ENCODE data around the gene PCDHA8. TPM values are rescaled to one million over a fixed set of nuclear protein-coding genes. Genes with fewer than 3 reads are reported as not detected.
A peak's percentile ranks its signal among the peaks of the same experiment; 100 is the strongest.
"Not testable (repeated sequence)": the region's sequence is repeated elsewhere in the genome, so short reads cannot be mapped to it uniquely, and the experiment has no call there.

PCDHA8 gene
- total and polyA plus RNA-seq, 4 donors: 0.14 to 0.37 (median 0.23) TPM; not detected in 1

DNA sequence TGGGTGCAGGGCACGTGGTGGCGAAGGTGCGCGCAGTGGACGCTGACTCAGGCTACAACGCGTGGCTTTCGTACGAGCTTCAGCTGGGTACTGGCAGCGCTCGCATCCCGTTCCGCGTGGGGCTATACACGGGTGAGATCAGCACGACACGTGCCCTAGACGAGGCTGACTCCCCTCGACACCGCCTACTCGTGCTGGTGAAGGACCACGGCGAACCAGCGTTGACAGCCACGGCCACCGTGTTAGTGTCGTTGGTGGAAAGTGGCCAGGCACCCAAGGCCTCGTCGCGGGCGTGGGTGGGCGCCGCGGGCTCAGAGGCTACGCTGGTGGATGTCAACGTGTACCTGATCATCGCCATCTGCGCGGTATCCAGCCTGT lies 44.3 kb upstream of the PCDHA8 start:
- Histone ChIP-seq H3K27ac (ENCODE audit: low read depth in 1 of 2, low read length in 1 of 2) (no peak overlapping the region), H3K4me1 (ENCODE audit: control insufficient read depth in 5 of 5, insufficient read depth in 5 of 5, low read length in 5 of 5) (no peaks in the 10 kb centered on the region), H3K9ac (ENCODE audit: insufficient read depth in 1 of 2, low read length in 2 of 2) (no peak overlapping the region), H3K36me3 (ENCODE audit: control insufficient read depth in 4 of 4, insufficient read depth in 4 of 4, low read length in 4 of 4) (no peaks in the 10 kb centered on the region), H3K27me3 (ENCODE audit: control insufficient read depth in 3 of 3, insufficient read depth in 3 of 3, low read length in 2 of 3) (peaks cover 0 to 3% (median 0%) of the 10 kb centered on the region in 3 donors), H3K4me3 (no peak overlapping the region), H3K9me3 (ENCODE audit: control insufficient read depth in 4 of 4, insufficient read depth in 3 of 4, low read length in 3 of 4) (peaks cover 0 to 25% (median 13%) of the 10 kb centered on the region in 4 donors)
- DNase-seq (no peak), ATAC-seq (ENCODE audit: insufficient read depth, low FRiP score) (no peak)
- WGBS, 2 donors: 55 to 64% methylated on average over 35 to 39 of the region's 39 CpGs
- TF ChIP-seq, protein P1, sequence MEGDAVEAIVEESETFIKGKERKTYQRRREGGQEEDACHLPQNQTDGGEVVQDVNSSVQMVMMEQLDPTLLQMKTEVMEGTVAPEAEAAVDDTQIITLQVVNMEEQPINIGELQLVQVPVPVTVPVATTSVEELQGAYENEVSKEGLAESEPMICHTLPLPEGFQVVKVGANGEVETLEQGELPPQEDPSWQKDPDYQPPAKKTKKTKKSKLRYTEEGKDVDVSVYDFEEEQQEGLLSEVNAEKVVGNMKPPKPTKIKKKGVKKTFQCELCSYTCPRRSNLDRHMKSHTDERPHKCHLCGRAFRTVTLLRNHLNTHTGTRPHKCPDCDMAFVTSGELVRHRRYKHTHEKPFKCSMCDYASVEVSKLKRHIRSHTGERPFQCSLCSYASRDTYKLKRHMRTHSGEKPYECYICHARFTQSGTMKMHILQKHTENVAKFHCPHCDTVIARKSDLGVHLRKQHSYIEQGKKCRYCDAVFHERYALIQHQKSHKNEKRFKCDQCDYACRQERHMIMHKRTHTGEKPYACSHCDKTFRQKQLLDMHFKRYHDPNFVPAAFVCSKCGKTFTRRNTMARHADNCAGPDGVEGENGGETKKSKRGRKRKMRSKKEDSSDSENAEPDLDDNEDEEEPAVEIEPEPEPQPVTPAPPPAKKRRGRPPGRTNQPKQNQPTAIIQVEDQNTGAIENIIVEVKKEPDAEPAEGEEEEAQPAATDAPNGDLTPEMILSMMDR (IDR thresholded peaks at IDR 0.05; ENCODE audit: control extremely low read depth, extremely low read depth): no peak

DNA sequence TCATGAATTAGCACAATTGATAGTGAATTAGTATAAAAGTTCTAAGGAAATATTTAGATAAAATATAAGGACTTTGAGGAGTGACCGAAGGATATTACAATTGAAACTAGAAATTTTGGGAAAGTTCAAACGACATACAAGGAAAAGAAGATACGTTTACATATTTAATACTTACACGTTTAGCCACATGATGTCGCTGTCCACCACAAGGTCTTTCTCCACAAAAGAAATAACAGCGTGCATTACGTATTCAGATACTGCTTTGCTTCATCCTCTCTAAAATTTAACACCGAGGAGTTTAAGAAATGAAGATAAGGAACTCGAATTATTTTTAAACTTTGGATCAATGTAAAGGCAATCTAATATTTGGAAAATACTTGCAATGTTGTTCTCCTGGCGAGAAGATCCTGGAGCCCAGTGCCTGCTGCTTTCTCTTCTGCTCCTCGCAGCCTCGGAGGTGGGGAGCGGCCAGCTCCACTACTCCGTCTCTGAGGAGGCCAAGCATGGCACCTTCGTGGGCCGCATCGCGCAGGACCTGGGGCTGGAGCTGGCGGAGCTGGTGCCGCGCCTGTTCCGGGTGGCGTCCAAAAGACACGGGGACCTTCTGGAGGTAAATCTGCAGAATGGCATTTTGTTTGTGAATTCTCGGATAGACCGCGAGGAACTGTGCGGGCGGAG lies 40.0 kb upstream of the PCDHA8 start, which contains the start of gene PCDHA3:
Gene PCDHA3, plus strand, starts transcription at position 242 of the 678 bp plus-strand sequence.
- no peak for ATAC-seq (ENCODE audit: insufficient read depth, low FRiP score)
- H3K27me3 ChIP-seq (ENCODE audit: control insufficient read depth in 3 of 3, insufficient read depth in 3 of 3, low read length in 2 of 3): no peaks in the 10 kb centered on the region
- peak in 2 of 3 donors; percentile 16 to 45 for DNase-seq
- no peaks in the 10 kb centered on the region for H3K36me3 ChIP-seq (ENCODE audit: control insufficient read depth in 4 of 4, insufficient read depth in 4 of 4, low read length in 4 of 4)
- H3K9me3 ChIP-seq (ENCODE audit: control insufficient read depth in 4 of 4, insufficient read depth in 3 of 4, low read length in 3 of 4): peaks cover 0 to 31% (median under 1%) of the 10 kb centered on the region in 4 donors
- H3K4me3 ChIP-seq: peak within 1 kb of the TSS; percentile 16
- H3K27ac ChIP-seq (ENCODE audit: low read depth in 1 of 2, low read length in 1 of 2): no peak within 1 kb of the TSS
- H3K9ac ChIP-seq (ENCODE audit: insufficient read depth in 1 of 2, low read length in 2 of 2): no peak within 1 kb of the TSS
- TF ChIP-seq, protein P1 (IDR thresholded peaks at IDR 0.05; ENCODE audit: control extremely low read depth, extremely low read depth): no peak
- peaks cover 0 to 2% (median 0%) of the 10 kb centered on the region in 5 donors for H3K4me1 ChIP-seq (ENCODE audit: control insufficient read depth in 5 of 5, insufficient read depth in 5 of 5, low read length in 5 of 5)
- WGBS, 2 donors: 18 to 19% methylated on average over 29 of the region's 29 CpGs

DNA sequence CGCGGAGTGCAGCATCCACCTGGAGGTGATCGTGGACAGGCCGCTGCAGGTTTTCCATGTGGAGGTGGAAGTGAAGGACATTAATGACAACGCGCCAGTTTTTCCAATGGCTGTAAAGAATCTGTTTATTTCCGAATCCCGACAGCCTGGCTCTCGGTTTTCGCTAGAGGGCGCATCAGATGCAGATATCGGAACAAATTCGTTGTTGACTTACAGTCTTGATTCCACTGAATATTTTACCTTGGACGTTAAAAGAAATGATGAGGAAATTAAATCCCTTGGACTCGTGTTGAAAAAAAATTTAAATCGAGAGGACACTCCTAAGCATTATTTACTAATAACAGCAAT lies 39.5 kb upstream of the PCDHA8 start:
- 12 to 17% methylated on average over 16 of the region's 16 CpGs for WGBS, 2 donors
- Histone ChIP-seq H3K4me1 (ENCODE audit: control insufficient read depth in 5 of 5, insufficient read depth in 5 of 5, low read length in 5 of 5) (peaks cover 0 to 2% (median 0%) of the 10 kb centered on the region in 5 donors), H3K27ac (ENCODE audit: low read depth in 1 of 2, low read length in 1 of 2) (no peak overlapping the region), H3K36me3 (ENCODE audit: control insufficient read depth in 4 of 4, insufficient read depth in 4 of 4, low read length in 4 of 4) (no peaks in the 10 kb centered on the region), H3K9me3 (ENCODE audit: control insufficient read depth in 4 of 4, insufficient read depth in 3 of 4, low read length in 3 of 4) (peaks cover 0 to 26% (median 0%) of the 10 kb centered on the region in 4 donors), H3K27me3 (ENCODE audit: control insufficient read depth in 3 of 3, insufficient read depth in 3 of 3, low read length in 2 of 3) (no peaks in the 10 kb centered on the region), H3K9ac (ENCODE audit: insufficient read depth in 1 of 2, low read length in 2 of 2) (no peak overlapping the region), H3K4me3 (no peak overlapping the region)
- DNase-seq (no peak), ATAC-seq (ENCODE audit: insufficient read depth, low FRiP score) (no peak)
- TF ChIP-seq, protein P1 (IDR thresholded peaks at IDR 0.05; ENCODE audit: control extremely low read depth, extremely low read depth): no peak

DNA sequence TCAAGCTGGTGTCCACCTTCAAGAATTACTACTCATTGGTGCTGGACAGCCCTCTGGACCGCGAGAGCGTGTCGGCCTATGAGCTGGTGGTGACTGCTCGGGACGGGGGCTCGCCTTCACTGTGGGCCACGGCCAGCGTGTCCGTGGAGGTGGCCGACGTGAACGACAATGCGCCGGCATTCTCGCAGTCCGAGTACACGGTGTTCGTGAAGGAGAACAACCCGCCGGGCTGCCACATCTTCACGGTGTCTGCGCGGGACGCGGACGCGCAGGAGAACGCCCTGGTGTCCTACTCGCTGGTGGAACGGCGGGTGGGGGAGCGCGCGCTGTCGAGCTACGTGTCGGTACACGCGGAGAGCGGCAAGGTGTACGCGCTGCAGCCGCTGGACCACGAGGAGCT lies 38.6 kb upstream of the PCDHA8 start:
- 45 to 53% methylated on average over 45 of the region's 45 CpGs for WGBS, 2 donors
- not testable (repeated sequence) for DNase-seq

More for the DNA sequence above, 38.6 kb upstream of the PCDHA8 start:
- not testable (repeated sequence) for H3K27ac ChIP-seq (ENCODE audit: low read depth in 1 of 2, low read length in 1 of 2); H3K9ac ChIP-seq (ENCODE audit: insufficient read depth in 1 of 2, low read length in 2 of 2); H3K4me3 ChIP-seq; H3K4me1 ChIP-seq (ENCODE audit: control insufficient read depth in 5 of 5, insufficient read depth in 5 of 5, low read length in 5 of 5); ATAC-seq (ENCODE audit: insufficient read depth, low FRiP score); H3K36me3 ChIP-seq (ENCODE audit: control insufficient read depth in 4 of 4, insufficient read depth in 4 of 4, low read length in 4 of 4); H3K27me3 ChIP-seq (ENCODE audit: control insufficient read depth in 3 of 3, insufficient read depth in 3 of 3, low read length in 2 of 3)
- H3K9me3 ChIP-seq (ENCODE audit: control insufficient read depth in 4 of 4, insufficient read depth in 3 of 4, low read length in 3 of 4): peaks cover 0 to 23% (median 0%) of the 10 kb centered on the region in 4 donors

Data from lung (tissue), 12 donors.